Subcutaneous adipose tissue (tissue), 4 donors: ENCODE results near the gene RTN4. TPM values are rescaled to one million over a fixed set of nuclear protein-coding genes. Genes with fewer than 3 reads are reported as not detected.

ENCODE experiments used
- total RNA-seq, 4 donors: library from RNA; depleted of rRNA; stranded (reverse); fragments of >200 nt; gene quantifications; one replicate each; pipeline ENCODE4 v1.1.0, GENCODE V29; 2016
- TF ChIP-seq, protein P1 (sequence below): fragments of 450-650 bp; IDR thresholded peaks from one replicate; pipeline ENCODE4 v1.5.1; 2016; ENCODE audit warnings: low read depth, mild to moderate bottlenecking, control low read depth, antibody characterized with exemption, moderate library complexity

The RTN4 gene
- total RNA-seq, 4 donors from 2014 or later = 347 to 464 (median 405) TPM

DNA sequence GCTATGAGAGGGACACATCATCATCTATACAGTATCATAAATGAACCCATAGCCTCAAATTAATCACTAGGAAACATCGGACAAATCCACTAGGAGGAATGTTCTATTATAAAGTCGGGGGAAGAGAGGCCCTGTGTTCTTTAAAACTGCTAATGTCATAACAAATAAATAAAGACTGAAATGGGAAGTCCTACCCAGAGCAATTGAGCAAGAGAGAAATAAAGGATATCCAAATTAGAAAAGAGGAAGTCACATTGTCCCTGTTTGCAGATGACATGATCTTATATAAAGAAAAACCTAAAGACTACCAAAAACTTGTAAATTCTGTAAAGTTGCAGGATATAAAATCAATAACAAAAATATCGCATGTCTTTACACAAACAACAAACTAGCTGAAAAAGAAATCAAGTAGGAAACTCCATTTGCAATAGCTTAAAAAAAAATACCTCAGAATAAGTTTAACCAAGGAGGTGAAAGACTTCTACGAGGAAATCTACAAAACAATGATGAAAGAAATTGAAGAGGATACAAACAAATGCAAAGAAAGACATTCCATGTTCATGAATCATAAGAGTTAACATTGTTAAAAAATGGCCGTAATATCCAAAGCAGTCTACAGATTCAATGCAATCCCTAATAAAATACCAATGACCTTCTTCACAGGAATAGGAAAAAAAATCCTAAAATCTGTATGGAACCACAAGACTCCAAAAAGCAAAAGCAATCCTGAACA, 30.6 kb downstream of the RTN4 start:
- TF ChIP-seq, protein P1, sequence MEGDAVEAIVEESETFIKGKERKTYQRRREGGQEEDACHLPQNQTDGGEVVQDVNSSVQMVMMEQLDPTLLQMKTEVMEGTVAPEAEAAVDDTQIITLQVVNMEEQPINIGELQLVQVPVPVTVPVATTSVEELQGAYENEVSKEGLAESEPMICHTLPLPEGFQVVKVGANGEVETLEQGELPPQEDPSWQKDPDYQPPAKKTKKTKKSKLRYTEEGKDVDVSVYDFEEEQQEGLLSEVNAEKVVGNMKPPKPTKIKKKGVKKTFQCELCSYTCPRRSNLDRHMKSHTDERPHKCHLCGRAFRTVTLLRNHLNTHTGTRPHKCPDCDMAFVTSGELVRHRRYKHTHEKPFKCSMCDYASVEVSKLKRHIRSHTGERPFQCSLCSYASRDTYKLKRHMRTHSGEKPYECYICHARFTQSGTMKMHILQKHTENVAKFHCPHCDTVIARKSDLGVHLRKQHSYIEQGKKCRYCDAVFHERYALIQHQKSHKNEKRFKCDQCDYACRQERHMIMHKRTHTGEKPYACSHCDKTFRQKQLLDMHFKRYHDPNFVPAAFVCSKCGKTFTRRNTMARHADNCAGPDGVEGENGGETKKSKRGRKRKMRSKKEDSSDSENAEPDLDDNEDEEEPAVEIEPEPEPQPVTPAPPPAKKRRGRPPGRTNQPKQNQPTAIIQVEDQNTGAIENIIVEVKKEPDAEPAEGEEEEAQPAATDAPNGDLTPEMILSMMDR = no peak

DNA sequence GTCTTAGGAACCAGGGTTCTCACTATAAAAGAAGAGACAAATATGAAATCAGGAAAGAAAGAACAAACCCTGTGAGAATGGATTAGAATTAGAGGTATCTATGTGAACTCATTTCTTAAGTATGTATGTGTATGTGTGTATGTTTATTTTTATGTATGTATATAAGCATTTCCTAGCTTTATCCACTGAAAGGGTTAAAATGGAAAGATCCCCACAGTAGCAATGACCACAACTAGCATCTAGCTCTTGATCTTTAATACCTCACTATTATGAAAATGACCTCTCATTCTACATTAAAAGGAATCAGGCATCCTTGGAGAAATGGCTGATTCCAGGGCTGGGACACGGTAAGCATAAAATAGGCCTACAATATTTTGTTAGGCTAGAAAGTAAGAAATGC, 31.6 kb downstream of the RTN4 start:
- TF ChIP-seq, protein P1 = no peak

DNA sequence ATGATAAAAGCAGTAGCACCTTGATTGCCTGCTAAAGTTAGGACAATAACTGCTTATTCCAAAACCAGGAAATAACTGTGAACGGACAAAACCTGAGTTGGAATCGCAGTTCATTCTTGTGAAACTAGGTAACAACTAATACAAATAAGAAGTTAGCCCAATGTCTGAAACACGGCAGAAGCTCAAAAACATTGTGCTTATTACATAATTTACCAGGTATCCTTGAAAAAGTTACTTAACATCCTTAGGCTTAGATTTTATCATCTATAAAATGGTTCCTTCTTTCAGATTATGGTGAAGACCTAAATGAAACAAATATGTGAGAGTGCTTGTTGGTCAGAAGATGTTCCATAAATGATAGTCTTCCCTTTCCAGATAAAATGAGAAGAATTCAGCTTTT, 32.4 kb downstream of the RTN4 start:
- TF ChIP-seq, protein P1 = no peak

DNA sequence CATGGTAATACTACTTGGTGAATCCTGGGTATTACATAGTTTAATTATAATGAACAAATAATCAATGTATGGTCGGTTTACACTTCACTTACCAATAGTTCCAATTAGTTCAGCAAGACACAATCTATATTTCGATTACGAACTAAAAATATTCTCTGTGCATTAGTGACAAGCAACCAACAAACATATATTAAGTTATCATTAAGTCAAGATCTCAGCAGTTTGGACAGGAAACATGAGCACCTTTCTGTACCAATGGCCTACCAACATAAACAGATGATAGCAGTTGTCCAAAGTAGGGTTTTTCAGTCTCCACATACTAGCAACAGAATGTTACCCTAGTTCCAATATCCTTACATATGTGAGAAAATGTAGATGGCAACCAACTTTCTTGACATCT, 32.8 kb downstream of the RTN4 start:
- TF ChIP-seq, protein P1 = no peak

DNA sequence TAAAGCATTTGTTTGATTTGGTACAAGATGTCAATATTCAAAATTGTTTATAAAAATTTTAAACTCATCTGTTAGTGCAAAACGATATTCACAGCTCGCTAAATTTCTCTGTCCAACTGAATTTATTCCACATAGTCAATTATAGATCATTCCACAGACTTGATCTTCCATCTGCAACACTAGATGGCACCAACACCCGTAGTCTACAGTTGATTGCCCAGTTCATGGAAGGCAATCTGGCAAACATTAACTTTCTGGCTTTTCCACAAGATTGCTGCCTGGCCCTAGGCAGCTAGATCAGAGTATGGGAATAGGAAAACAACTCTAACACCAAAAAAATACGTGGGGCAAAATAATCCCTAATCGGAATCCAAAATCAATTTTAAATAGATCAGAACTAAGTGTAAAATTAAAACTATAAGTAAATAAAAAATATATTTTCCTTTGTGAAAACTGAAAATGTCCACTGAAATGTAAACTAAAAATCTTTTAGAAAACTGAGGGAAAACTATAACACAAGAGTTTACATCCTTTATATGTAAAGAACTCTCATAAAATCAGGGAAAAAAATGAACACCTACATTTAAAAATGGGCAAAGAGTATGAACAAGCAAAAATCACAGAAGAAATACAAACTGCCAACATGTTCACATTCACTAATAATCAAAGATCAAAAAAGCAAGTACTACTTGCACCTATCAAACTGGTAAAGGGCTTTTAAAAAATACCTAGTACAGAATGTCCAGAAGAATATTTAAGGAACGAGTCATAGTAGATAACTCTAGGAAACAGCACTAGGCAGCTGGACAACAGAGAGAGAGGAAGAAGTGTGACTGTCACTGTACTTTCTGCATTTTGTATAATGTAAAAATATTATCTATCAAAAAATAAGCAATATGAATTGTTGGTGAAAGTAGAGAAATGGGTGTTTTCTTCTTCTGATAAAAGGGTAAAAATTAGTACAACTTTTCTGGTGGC, 35.0 kb downstream of the RTN4 start:
- TF ChIP-seq, protein P1 = no peak

DNA sequence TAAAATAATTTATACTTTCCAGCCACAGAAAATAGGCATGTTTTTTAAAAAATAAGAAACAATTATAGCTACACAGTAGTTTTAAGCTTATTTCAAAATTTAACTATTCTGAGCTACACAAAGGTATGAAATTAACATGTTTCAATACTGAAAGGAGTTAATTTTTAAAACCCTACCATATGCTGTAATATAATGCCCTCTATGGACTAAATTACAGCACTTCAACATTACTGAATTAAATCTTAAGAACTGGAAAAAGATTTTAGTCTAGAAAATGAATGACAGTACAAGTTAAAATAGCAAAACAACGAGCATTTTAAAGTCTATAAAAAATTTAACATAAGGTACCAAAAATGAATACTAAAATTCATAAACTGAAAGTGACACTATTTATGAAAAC, 36.3 kb downstream of the RTN4 start:
- TF ChIP-seq, protein P1 = no peak
